Measurements from ENCODE around the gene COL18A1.

DNA sequence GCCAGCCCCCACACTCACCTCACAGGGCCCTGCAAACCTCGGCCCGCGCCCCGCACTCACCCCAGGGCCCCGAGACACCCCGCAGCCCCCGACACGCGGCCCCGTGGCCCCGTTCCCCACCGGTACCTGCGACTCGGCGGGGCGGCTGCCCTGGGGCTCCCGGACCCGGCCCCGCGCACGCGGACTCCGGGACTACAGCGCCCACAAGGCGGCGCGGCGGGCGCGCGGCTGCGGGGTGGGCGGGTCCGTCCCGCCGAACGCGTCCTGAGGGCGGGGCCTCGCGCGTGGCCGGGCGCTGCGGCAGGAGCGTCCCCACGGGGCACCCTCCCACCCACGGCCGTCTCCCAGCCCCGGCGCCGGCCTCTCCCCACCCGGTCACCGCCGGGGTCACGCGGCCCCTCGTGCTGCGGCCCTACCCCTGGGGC is 137.3 kb downstream of the COL18A1 start, which contains the start of gene SLC19A1:
- peak in 4 of 5 experiments; percentile 19 to 76 (median 41) for TF ChIP-seq CTCF (IDR thresholded peaks at IDR 0.05 in 4 of 5, conservative IDR thresholded peaks at IDR 0.05 in 1 of 5)
- TF ChIP-seq POLR2A (IDR thresholded peaks at IDR 0.05): peak in 1 of 2 donors; percentile 20
